HG02970 (cell line): ENCODE results near the gene IGF2R.

Experiments used
- ATAC-seq: cut with Tn5 transposase; IDR thresholded peaks from one replicate; pipeline ENCODE4 v1.9.1; 2021; ENCODE audit warnings: mild to moderate bottlenecking, moderate library complexity, moderate number of reproducible peaks; ENCODE audit not compliant: unreplicated experiment, low FRiP score

Gene IGF2R

DNA sequence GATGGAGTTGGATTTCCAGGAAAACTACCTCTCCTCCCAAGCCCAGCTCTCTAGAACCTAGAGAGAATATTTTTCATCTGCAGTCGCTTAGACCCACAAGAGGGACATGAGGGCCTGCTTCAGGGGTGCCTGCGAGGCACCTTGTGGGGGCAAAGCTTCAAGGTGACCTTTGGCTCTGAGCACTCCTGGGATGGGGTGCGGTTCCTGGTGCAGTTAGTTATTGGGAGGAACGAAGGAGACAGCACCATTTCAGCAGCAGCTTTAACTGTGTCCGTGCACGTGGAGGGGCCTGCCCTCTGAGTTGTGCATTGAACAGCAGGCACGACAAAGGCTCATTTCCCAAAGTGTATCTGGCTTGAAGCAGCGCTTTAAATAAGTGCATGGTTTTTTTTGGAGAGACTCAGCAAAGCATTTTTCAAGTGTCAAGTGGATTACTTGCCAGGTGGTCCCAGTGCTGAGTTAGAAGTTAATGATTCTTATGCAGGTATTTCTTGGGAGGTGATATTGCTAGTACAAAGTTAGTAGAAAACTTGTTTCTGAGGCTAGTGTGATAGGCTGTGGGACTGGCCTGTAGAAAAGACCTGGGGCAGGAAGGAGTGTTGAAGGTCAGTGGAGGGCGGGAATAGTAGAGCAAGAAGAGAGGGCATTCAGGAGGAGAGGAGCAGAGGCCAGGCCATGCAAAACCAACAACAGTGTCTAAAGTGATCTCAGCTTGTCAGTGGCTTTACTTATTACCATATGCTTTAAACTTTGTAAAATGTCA, 3.8 kb downstream of the IGF2R start:
- ATAC-seq = no peak

DNA sequence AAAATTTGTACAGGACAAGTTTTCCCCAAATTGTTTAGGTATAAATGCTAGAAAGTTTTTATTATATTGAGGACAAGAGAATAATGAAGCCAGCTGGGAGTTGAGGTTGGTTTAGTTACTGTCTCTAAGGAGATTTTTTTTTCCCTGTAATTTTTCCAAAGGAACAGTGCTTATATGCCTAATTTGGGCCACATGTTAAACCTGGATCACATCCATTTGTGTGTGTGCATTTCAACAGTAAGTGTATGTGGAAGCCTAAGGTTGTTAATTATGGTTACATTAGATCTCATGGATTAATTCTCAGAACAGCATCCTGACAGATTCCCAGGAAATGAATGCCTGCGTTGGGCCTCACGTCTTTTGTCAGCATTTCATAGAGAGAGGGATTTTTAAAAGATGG, 4.5 kb downstream of the IGF2R start:
- no peak for ATAC-seq

DNA sequence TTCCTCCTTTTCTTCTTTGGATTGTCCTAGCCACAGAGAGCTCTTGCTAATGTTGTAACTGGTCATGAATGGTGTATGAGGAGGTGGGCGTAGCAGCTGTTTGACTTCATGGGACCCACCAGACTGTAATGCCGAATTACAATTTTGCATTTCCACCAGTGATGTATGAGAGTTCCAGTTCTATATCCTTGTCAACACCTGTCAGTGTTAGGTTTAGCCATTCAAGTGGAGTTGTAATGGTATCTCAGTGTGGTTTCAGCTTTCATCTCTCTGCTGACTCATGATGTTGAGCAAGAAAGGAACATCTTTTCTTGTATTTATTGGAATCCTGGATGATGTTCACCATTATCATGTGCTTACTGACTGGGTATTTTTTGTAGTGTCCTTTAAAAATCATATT, 5.1 kb downstream of the IGF2R start:
- no peak for ATAC-seq

DNA sequence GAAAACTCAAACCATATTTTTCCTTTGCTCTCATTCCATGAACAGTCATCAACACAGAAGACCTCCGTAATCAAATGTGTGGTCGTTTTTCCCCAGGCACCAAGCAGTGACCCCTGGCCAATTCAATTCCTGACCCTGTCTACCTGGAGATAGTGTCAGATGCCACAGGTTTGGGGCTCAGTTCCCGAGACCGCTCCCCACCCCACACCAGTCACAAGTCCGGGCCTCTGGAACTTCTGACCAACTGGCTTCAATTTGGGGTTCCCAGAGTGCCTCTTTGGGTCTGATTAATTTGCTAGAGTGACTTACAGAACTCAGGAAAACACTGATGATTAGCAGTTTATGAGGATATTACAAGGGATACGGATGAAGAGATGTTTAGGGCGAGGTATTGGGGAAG, 6.0 kb downstream of the IGF2R start:
- no peak for ATAC-seq

DNA sequence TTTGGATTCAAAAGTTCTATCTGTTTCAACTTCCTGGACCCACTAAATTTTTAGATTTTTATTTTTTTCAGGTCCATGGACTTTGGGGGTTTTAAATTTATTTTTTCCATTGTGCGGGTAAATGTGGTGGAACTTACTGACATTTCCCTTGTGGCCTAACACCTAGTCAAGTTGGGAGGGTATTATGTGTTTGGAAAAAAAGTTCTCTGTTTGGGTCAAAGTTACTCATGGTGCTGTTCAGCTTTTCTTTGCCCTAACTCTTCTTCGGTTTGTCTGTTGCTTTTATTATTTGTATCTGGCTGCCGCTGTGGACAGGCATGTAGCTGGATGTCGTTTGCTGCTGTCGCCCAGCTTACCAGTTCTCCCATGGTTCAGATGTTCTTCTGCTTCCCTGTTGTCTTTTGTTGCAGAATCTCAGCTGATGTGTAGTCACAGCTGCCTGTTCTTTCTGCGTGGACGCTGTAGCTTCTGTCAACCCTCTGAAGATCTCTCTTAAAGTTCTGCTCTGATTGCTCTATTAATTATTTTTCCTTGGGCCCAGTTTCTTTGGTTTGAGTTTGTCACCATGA, 7.9 kb downstream of the IGF2R start:
- ATAC-seq = no peak

DNA sequence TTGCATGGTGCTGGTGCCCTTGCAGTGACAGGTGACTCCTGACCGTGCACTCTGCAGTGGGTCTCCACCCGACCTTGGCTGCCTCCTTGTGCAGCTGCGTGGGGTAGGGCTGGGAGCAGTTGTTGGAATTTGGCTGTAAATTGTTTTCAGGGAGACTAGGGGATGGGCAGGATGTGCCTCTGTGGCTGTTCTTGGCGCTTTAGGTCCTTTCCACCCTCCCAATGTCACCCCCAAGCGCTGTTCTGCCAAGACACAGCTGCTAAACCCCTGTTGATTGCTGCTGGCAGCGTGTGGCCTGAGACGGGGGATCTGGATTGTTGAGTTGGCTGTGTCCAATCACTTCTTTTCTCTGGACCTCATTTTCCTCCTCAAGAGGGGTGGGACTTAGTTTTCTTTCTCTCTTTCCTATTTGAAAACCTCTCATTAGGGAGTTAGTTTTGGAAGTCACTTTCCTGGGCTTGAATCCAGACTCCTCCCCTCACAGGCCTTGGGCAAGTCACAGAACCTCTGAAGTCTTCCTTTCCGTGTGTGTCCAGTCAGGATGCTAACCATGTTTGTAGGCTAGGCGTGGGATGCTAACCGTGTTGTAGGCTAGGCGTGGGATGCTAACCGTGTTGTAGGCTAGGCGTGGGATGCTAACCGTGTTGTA, 8.5 kb downstream of the IGF2R start:
- ATAC-seq = no peak

DNA sequence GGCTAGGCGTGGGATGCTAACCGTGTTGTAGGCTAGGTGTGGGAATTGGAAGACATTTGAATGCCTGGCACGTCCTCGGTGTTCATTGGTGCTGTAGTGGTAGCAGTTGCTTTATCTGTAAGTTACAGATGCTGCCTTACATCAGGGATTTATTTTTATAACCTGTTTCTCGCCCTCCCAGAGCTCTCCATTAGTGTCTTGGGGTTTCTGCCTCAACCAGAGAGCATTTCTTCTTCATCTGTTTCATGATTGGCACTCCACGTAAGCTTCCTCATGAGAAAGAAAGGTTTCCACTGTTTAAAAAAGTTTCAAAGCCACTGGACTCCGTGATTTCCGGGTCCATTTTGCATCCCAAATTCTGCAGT, 9.0 kb downstream of the IGF2R start:
- ATAC-seq = no peak

DNA sequence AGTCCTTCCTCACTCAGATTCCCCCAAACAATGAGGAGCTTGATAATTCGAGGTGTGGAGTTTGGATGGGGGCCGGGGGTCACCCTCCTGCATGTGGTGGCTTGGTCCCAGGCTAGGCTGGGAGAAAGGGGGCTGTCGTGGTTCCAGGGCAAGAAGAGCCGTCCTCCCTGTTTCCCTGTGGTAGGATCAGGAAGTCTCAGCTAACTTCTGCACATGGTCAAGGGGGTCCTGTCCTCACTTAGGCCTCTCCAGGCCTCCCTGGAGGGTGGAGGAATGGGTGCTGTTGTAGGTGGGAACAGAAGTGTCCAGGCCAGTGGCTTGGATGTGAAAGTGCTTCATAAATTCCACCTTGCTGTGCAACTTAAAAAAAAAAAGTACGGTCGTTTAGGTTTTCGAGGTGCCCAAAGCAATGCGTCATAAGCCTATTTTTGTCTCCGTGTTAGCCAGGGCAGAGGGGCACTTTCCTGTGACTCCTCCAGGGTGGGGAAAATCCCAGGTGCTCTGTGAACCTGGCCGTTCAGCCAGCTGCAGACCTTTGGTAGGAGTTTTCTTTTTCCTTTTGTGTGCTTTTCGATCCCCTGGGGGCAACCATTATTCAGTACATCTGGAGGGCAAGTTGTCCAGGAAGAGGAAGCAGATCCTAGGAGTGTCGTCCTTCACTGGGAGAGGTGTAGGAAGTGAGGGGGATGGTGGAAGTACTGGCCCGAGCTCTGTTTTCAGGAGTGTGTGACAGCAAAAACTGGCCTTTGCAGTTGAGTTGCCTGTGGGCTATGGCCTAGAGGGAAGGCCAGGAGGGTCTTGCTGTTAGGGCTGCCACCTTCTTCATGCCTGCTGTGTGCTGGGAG, 9.6 kb downstream of the IGF2R start:
- ATAC-seq = no peak

DNA sequence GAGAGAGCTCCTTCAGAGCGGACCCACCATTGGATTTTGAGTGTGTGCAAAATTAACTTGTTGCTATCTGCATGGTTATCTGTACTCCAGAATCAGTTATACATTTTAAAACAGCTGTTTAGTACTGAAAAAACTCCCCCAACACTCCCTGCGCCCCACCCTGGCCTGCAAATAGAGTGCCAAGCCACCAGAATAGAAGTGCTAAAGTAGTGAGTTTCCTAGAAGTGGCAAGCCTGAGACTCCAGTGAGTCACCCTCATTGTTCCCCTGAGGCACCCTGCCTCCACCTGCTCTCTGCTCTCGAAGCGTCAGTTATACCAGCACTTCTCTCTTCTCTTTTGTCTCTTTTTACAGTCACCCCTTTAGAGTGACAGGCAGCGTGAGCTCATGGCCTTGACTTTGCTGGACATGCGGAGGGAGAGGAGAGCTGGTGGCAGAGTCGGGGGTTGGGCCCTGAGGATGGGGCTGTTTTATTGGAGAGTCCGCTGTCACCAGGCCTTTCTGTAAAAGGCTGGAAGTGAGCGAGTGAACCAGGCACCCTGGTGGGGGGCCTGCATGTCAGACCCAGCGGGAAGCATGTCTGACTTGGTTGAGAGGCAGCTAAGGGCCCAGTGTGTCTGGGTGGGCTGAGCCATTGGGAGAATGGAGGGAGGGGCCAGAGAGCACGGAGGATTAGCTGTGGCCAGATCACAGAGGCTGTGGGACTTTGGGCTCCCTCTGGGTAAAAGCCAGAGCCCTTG, 10.4 kb downstream of the IGF2R start:
- no peak for ATAC-seq

DNA sequence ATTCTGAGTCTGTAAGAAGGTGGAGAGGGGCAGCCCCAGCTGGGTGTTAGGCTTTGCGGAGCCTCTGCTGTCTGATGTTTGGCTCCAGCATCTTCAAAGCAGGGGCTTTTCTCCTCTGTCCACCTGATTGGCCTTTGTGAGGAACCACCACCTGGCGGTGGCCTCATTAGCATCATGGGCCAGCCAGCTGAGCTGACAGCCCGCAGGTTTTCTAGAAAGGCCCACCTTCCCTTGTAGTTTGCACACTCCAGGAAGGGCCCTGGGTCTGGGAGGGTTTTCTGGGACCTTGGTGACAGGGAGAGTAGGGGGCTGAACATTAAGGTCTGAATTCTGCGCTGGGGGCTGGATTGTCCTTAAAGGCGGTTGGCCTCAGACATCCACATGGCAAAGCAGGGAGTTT, 11.6 kb downstream of the IGF2R start:
- no peak for ATAC-seq

DNA sequence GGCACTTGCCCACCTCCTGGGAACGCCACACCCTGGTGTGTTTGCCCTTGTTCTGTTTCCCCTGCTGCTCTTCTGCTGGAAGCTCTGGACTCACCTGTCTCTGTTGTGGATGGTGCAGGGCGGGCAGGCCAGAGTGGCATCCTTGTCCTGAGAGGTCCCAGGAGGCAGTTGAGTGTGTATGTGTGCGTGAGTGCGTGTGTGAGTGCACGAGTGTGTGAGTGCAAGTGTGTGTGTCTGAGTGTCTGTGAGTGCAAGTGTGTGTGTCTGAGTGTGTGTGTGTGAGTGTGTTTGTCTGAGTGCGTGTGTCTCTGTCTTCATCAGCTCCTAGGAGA, 12.2 kb downstream of the IGF2R start:
- no peak for ATAC-seq

DNA sequence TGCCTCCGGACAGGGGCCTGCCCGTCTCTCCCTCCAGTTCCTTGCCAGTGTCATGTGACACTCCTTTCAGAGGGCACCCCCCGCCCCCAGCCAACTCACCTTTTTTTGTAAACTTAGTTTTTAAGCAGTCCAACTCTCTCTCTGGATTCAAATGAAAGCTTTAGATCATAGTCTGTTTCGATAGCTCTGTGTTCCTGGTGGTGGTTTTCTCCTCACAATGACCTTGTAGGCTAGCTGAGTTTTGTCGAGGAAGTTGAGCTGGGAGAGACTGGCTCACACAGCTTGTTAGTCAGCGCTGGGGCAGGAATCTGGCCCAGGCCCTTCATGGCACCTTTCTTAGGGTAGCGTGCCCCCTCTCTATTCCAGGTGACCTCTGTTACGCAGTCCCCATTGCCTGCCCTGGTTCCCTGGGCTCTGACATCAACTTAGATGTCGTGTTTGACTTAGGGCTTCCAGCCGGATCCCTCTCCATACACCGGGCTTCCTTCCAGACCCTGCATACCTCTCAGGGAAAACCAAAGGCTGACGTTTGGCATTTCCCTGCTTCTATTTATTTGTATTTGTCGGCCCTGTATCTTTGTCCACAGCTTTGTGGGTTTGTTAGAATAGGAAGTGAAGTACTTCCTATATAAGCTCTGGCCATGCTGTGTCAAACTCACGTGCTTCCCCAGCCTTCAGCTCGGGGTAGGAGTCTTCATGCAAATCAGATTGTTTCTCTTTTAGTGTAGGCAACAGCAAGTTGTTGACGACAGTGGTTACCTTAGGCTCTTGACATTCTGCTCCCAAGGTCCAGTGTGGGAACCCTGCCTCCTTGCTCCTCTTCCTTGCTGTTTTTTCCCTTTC, 12.7 kb downstream of the IGF2R start:
- peak; percentile 44 for ATAC-seq

DNA sequence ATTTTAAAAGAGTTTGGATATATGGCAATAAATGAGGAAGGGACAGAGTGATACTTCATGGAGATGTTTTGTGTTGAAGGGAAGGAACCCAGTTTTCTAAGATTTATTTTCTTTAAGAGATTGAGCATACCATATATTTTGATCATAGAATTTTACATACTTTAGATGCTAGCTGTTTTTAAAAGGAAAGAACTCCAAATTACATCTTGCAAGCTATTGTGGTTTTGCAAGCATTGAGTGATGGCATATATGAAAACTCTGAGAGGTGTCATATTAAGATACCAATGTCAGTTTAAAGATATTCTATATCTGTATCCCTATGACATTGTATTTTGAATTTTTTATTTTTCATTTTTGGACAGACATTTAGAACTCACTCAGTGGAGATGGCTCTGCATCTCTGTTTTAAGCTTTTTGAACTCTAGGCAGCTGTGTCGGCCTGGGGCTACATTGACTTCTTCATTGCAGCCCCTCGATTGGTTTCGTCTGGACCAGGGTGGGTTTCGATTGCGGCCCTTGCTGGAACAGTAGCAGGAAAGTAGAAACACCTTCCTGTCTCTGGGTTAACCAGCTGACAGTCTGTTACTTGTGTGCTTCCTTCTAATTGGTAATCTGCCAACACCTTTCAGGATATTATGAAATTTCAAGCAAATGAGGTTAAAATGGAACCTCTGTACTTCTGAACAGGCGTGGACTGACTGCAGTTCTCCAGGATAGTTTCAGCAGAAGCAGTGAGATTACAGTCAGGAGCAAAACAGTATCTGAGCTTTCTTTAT, 14.0 kb downstream of the IGF2R start:
- no peak for ATAC-seq

DNA sequence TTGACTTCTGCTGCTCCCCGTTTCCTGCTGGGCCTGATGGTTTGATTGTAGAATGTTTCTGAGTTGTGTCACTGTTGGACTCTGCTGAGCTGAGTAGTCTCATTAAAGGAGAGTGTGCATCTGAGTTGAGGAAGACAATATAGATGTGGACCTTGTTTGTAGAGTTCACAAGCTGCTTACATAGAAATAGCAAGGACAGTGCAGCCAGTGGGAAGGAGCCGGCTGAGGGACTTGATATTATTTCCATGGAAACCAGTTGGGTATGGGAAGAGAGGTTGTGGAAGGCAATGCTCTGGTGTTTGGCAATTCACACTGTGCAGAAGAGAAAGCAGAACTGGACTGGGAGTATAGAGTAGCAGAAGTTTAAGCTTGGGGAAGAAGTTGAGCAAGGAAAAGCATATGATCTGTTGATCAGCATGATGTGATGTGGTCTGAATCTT, 14.8 kb downstream of the IGF2R start:
- no peak for ATAC-seq

DNA sequence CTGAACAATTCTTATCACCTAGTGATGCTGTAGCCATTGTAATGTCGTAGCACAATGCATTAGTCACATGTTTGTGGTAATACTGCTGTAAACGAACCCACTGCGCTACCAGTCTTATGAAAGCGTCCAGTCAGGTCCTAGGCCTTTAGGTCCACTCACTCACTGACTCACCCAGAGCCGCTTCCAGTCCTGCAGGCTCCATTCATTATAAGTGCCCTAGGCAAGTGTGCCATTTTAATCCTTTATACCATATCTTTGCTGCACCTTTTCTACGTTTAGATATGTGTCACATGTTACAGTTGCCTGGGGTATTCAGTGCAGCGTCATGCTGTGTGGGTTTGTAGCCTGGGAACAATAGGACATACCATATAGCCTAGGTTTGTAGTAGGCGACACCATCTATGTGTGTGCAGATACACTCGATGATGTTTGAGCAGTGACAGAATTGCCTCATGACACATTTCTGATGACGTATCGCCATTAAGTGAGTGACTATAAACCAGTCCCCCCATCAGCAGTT, 15.4 kb downstream of the IGF2R start:
- no peak for ATAC-seq

DNA sequence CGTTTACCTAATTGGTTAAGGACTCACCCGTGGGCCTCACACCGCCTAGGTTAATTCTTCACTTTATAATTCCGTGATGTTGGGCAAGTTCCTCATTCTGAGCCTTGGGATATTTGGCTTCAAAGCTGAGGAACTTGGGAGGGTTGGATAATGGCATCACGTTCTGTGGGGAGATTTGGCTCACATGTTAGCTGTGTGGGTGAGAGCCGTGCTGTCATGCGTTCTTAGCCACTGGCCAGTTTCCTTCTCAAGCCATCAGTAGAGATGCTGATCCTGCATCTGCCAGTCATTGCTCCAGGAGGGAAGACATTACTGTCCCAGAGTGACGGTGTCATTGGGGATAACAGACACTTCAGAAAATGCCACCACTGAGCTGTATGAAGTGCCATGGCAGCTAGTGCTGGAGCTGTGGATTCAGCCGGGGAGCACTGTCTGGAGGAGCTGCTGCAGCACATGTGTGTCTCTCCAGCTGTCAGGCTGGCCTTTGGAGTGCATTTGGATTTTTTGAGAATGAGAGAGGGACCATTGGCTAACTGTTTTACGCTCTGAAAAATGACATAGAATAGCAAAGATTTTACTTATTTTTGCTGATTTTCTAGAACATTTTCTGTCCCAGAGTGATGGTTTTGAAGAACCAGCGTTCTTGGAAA, 16.5 kb downstream of the IGF2R start:
- no peak for ATAC-seq

DNA sequence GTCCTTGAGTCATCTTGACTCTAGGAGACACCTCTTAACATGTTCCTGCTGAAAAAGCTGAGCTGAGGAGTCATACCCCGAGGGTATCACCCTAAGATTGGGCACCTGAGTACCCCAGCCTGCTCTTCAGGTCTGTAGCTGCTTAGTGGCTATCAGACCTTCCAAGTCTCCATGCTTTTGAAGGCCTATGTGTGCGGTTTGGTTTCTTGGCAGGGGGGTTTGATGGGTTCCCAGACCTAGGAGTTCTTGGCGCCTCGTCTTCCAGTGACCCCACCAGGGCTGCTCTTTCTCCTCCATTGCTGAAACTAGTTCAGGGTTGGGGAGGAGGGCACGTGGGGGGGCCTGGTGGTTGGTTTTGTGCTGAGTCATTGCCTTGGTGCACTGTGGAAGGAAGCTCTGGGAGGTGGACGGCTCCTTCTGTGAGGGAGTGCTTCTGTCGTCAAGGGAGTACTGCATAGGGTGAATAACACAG, 20.1 kb downstream of the IGF2R start:
- no peak for ATAC-seq
